BJ (cell line): ENCODE measurements around the gene LPXN. TPM values are rescaled to one million over a fixed set of nuclear protein-coding genes. Genes with fewer than 3 reads are reported as not detected.
A peak's percentile ranks its signal among the peaks of the same experiment; 100 is the strongest.
"Not testable (repeated sequence)": the region's sequence is repeated elsewhere in the genome, so short reads cannot be mapped to it uniquely, and the experiment has no call there.

Experiments used
- CTCF ChIA-PET: fragments of 350-600 bp; formaldehyde crosslinking; extraction: SDS; loops from one replicate; lab custom pipeline; 2021; ENCODE audit warnings: antibody characterized with exemption, inconsistent platforms; lab: Yijun Ruan, JAX
- POLR2A ChIA-PET: fragments of 300-600 bp; sonication (Branson Sonifier 250); formaldehyde crosslinking; extraction: SDS; loops from one replicate; lab custom pipeline; 2021; ENCODE audit warnings: antibody characterized with exemption; lab: Charles Lee
- DNase-seq: peaks from one replicate; pipeline ENCODE4 v3.0.0-alpha.2; 2011; ENCODE audit warnings: low read depth
- H3K27me3 ChIP-seq: 2 replicates; pipeline ENCODE4 v1.6.0; 2011; ENCODE audit warnings: low read length; ENCODE audit not compliant: control insufficient read depth, insufficient read depth
- H3K36me3 ChIP-seq: 2 replicates; pipeline ENCODE4 v1.5.1; 2011; ENCODE audit warnings: low read length; ENCODE audit not compliant: control insufficient read depth, insufficient read depth
- H3K4me3 ChIP-seq: 2 replicates; pipeline ENCODE4 v1.5.1; 2011; ENCODE audit warnings: low read depth, mild to moderate bottlenecking, control low read depth, low read length
- CTCF ChIP-seq: IDR thresholded peaks from 2 replicates; pipeline ENCODE4 v1.5.1; 2011; ENCODE audit warnings: low read depth, mild to moderate bottlenecking, control low read depth, inconsistent platforms, low read length, moderate library complexity; ENCODE audit not compliant: insufficient read depth
- polyA plus RNA-seq: library from polyadenylated mRNA; depleted of rRNA; stranded (reverse); fragments of >200 nt; gene quantifications from 2 replicates; pipeline ENCODE4 v1.2.3, GENCODE V29; 2011

LPXN gene
- polyA plus RNA-seq, 1 experiment, result 29.2 TPM

DNA sequence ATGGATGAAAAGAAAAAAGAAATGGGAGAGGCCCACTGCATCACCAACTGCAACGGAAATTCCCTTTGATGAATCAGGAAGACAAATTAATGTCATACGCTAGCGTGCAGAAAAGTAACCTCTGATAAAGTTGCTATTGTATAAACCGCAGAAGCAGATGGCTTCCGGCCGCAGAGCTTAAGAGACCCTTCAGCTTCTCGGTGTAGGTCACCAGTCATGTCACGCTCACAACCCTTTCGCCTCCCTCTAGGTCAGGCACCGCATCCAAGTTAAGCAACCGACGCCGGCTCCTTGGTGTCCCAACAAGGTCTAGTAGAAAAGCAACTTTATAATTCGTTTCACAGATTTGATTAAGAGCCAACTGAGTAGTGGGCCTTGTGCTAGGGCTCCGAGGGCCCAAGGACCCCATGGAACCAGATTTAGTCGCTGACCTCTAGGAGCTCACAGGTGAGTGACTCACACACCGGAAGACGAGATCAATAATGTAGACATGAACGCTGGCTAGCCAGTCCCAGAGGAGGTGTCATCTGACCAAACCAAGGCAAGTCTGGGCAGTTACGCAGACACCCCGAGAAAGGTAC is 2.0 kb upstream of the LPXN start:
- Histone ChIP-seq H3K4me3 (peak overlapping the region; percentile 95), H3K36me3 (no peaks in the 10 kb centered on the region), H3K27me3 (no peaks in the 10 kb centered on the region)
- DNase-seq, result peak; percentile 74
- ChIA-PET CTCF (interaction anchor here (0.6 to 4.4 kb wide), 14 partner anchors 10 to 894 kb away, joined by 3 to 45 read pairs (median 6); no protein-coding TSS in a partner anchor), POLR2A (interaction anchor here (1.0 kb wide), 1 partner anchor 51 kb away, joined by 3 read pairs; no protein-coding TSS in a partner anchor)
- TF ChIP-seq CTCF, result no peak

DNA sequence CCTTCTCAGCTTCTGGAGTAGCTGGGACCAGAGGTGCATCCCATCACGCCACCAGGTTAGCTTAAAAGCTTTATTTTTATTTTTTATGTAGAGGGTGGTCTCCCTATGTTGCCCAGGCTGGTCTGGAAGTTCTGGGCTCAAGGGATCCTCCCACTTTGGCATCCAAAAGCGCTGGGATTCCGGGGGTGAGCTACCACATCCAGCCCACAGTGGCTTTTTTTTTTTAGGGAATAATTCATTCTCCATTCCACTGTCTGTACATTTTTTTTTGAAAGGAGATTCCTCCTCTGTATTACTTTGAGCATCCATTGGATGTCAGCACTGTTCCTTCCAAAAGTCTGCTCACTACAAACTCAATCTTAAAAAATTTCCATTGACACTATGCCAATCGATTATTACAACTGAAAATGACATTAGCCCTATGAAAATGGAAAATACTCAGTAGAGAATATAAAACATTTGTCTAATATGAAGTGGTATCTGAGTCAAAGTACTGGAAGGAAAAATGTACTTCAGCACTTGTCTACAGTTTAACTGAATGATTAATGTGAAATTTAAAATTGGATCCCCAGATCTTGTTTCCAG is 1.3 kb upstream of the LPXN start:
- peak; percentile 42 for TF ChIP-seq CTCF
- DNase-seq, result no peak
- CTCF ChIA-PET, result interaction anchor here (0.5 to 4.4 kb wide), 21 partner anchors 10 to 568 kb away, joined by 3 to 45 read pairs (median 5); no protein-coding TSS in a partner anchor
- POLR2A ChIA-PET, result interaction anchor here (0.7 to 1.0 kb wide), 2 partner anchors 52 to 530 kb away, joined by 3 to 8 read pairs; partner anchors contain the start of gene FAM111B
- no peaks in the 10 kb centered on the region for H3K27me3 ChIP-seq
- peak overlapping the region; percentile 95 for H3K4me3 ChIP-seq
- H3K36me3 ChIP-seq, result no peaks in the 10 kb centered on the region

- ChIA-PET POLR2A (no interaction called here), CTCF (no interaction called here)
- no peak for TF ChIP-seq CTCF
- H3K36me3 ChIP-seq, result no peaks in the 10 kb centered on the region
- peak; percentile 36 for DNase-seq
- no peaks in the 10 kb centered on the region for H3K27me3 ChIP-seq
- no peak overlapping the region for H3K4me3 ChIP-seq
Measured at GRCh38 chr11:58574881-58575280, 775 bp downstream of the LPXN start.

- POLR2A ChIA-PET, result no interaction called here
- H3K4me3 ChIP-seq, result no peak overlapping the region
- TF ChIP-seq CTCF, result no peak
- CTCF ChIA-PET, result interaction anchor here (0.9 to 1.1 kb wide), 4 partner anchors 11 to 328 kb away, joined by 3 to 5 read pairs (median 4); no protein-coding TSS in a partner anchor
- peak; percentile 63 for DNase-seq
- H3K36me3 ChIP-seq, result peaks cover 2% of the 10 kb centered on the region; the same call in 1 of the 2 replicates
- no peaks in the 10 kb centered on the region for H3K27me3 ChIP-seq
Measured at GRCh38 chr11:58573451-58574104, 2.1 kb downstream of the LPXN start.

DNA sequence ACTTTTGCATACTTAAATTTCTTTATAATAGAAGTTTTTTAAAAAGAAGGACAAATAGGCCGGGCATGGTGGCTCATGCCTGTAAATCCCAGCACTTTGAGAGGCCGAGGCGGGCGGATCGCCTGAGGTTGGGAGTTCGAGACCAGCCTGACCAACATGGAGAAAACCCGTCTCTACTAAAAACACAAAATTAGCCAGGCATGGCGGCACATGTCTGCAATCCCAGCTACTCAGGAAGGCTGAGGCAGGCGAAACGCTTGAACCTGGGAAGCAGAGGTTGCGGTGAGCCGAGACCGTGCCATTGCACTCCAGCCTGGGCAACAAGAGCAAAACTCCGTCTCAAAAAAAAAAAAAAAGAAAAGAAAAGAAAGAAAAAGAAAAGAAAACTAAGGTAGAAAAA is 2.8 kb downstream of the LPXN start:
- H3K27me3 ChIP-seq, DNase-seq, POLR2A ChIA-PET, H3K4me3 ChIP-seq, H3K36me3 ChIP-seq: not testable (repeated sequence)
- CTCF ChIA-PET, result interaction anchor here (1.0 to 1.1 kb wide), 2 partner anchors 11 to 56 kb away, joined by 3 to 5 read pairs; no protein-coding TSS in a partner anchor
